ENCODE measurements around the gene ALAS2. TPM values are rescaled to one million over a fixed set of nuclear protein-coding genes. Genes with fewer than 3 reads are reported as not detected.

The ALAS2 gene
- total and polyA plus RNA-seq, 3 donors from 2014 or later = 0.16 to 0.62 (median 0.19) TPM

DNA sequence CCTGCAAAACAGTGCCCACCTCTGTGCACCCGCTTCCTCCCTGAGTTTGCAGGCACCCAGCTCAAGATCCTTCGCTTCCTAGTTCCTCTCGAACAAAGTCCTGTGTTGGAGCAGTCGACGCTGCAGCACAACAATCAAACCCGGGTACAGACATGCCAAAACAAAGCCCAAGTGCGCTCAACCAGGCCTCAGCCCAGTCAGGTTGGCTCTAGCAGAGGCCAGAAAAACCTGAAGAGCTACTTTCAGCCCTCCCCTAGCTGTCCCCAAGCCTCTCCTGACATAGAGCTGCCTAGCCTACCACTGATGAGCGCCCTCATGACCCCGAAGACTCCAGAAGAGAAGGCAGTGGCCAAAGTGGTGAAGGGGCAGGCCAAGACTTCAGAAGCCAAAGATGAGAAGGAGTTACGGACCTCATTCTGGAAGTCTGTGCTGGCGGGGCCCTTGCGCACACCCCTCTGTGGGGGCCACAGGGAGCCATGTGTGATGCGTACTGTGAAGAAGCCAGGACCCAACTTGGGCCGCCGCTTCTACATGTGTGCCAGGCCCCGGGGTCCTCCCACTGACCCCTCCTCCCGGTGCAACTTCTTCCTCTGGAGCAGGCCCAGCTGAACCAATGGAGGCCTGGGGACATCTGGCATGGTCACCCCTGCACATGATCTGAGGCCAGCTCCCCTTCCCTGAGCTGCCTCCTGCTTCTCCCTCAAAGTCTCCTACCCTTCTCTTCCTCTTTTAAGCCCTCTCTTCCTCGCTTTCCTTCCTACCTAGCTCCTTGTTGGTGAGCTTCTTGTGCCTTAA, 23.8 kb downstream of the ALAS2 start:
- TF ChIP-seq POLR2A (IDR thresholded peaks at IDR 0.05) (no peak), CTCF (IDR thresholded peaks at IDR 0.05) (no peak)
- no peak overlapping the region for H3K27ac ChIP-seq
- H3K4me3 ChIP-seq = no peak overlapping the region
- no peaks in the 10 kb centered on the region for H3K4me1 ChIP-seq
- no peak for DNase-seq
- intact Hi-C loops (cut with DNase I; ENCODE audit: low total_unique reads) = no loop called here
- no peaks in the 10 kb centered on the region for H3K9me3 ChIP-seq
- H3K36me3 ChIP-seq (ENCODE audit: low read depth, missing control alignments) = no peaks in the 10 kb centered on the region
- WGBS, 2 donors = 91 to 94% methylated on average over 8 to 14 of the region's 18 CpGs
- H3K27me3 ChIP-seq = no peaks in the 10 kb centered on the region

DNA sequence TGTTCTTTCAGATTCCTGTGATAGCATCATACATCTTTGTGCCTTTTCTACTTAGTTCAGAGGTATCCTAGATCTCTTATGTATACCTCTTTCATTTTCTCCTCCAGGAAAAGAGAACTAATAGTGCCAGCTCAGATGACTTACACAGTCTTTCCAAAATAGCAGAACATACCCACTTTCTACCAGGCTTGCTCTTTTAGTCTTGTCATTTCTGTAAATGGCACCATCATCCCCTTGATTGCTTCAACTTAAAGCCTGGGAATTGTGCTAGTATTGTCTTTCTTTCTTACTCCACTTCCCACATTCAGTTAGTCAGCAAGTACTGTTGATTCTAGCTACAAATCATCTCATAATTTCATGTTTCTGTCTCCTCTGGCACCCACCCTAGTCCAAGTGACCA, 25.5 kb downstream of the ALAS2 start:
- intact Hi-C loops (cut with DNase I; ENCODE audit: low total_unique reads) = no loop called here
- DNase-seq = no peak

DNA sequence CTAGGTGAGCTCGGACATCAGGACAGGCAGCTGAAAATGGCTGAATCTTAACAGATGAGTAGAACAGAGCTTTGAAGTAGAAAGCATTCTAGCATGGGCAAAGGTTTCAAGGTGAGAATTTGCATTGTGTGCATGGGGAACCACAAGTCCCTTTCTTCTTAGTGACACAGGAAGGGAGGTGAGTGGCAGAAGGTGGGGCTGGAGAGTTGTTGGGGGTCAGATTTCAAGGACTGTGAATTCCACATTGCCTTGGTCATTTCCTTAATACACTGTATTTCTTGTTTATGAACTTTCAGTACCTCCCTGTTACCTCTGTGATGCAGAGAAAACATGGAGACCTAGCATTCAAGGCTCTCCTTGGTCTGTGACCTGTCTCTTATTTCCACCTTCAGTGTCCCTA, 26.5 kb downstream of the ALAS2 start:
- TF ChIP-seq POLR2A (IDR thresholded peaks at IDR 0.05) = no peak
- no peak overlapping the region for H3K27ac ChIP-seq
- intact Hi-C loops (cut with DNase I; ENCODE audit: low total_unique reads) = no loop called here
- no peaks in the 10 kb centered on the region for H3K27me3 ChIP-seq
- WGBS, 2 donors = 100% methylated on average over 1 of the region's 1 CpG; no CpG with 5 or more reads in 1 of the 2 donors
- no peaks in the 10 kb centered on the region for H3K9me3 ChIP-seq
- no peaks in the 10 kb centered on the region for H3K4me1 ChIP-seq
- DNase-seq = no peak
- no peak overlapping the region for H3K4me3 ChIP-seq
- H3K36me3 ChIP-seq (ENCODE audit: low read depth, missing control alignments) = no peaks in the 10 kb centered on the region

More for the DNA sequence above, 25.5 kb downstream of the ALAS2 start:
- Histone ChIP-seq H3K27ac (no peak overlapping the region), H3K4me1 (no peaks in the 10 kb centered on the region), H3K36me3 (ENCODE audit: low read depth, missing control alignments) (no peaks in the 10 kb centered on the region), H3K4me3 (no peak overlapping the region), H3K27me3 (no peaks in the 10 kb centered on the region), H3K9me3 (no peaks in the 10 kb centered on the region)
- TF ChIP-seq CTCF (IDR thresholded peaks at IDR 0.05) = no peak
- no peak for TF ChIP-seq POLR2A (IDR thresholded peaks at IDR 0.05)

- no peaks in the 10 kb centered on the region for H3K9me3 ChIP-seq
- peak; percentile 94 for DNase-seq
- 0 to 2% methylated on average over 8 to 46 of the region's 55 CpGs for WGBS, 2 donors
- TF ChIP-seq CTCF (IDR thresholded peaks at IDR 0.05) = no peak
- no peak for TF ChIP-seq POLR2A (IDR thresholded peaks at IDR 0.05)
- no peaks in the 10 kb centered on the region for H3K36me3 ChIP-seq (ENCODE audit: low read depth, missing control alignments)
- H3K4me3 ChIP-seq = peak within 1 kb of the TSS; percentile 55 to 65
- intact Hi-C loops (cut with DNase I; ENCODE audit: low total_unique reads) = no loop called here
- H3K27ac ChIP-seq = peak within 1 kb of the TSS; percentile 86 to 90
- H3K4me1 ChIP-seq = no peaks in the 10 kb centered on the region
- H3K27me3 ChIP-seq = no peaks in the 10 kb centered on the region
These were observed 30.8 kb downstream of the ALAS2 start, which contains the start of gene APEX2 for GRCh38 chrX:54999717-55000598. Gene APEX2, plus strand, starts transcription at chrX:55000363. Its CDS starts 60 bp downstream, at chrX:55000423.

DNA sequence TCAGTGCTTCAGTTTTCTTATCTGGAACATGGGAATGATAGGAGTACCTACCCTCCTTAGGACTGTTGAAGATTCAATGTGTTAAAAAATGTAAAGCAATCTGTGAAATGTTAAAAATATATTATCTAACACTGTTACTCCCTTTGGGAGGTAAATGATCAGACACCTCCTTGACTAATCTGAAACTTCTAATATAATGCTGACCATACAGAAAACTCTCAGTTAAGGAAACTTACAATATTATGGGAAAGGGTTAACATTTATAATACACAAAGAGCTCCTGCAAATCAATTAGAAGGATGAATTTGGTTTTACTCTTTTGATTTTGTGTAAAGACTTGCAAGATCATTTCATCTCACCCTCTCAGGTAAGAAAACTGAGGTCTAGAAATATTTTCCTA, 35.2 kb downstream of the ALAS2 start:
- no peaks in the 10 kb centered on the region for H3K36me3 ChIP-seq (ENCODE audit: low read depth, missing control alignments)
- TF ChIP-seq POLR2A (IDR thresholded peaks at IDR 0.05) (no peak), CTCF (IDR thresholded peaks at IDR 0.05) (no peak)
- no peak overlapping the region for H3K27ac ChIP-seq
- H3K27me3 ChIP-seq = no peaks in the 10 kb centered on the region
- no peak overlapping the region for H3K4me3 ChIP-seq
- DNase-seq = no peak
- intact Hi-C loops (cut with DNase I; ENCODE audit: low total_unique reads) = no loop called here
- H3K4me1 ChIP-seq = no peaks in the 10 kb centered on the region
- H3K9me3 ChIP-seq = no peaks in the 10 kb centered on the region
